Fibroblast of pulmonary artery (primary cell): ENCODE measurements around the gene CLSTN2.

Experiments
- DNase-seq: peaks from one replicate; pipeline ENCODE4 v3.0.0-alpha.2; 2010; ENCODE audit warnings: low read depth
- H3K4me3 ChIP-seq: replicated peaks from 2 replicates; pipeline ENCODE4 v1.5.1; 2011; ENCODE audit warnings: low read depth, mild to moderate bottlenecking, control low read depth, low read length, moderate library complexity
- CTCF ChIP-seq: IDR thresholded peaks from 2 replicates; pipeline ENCODE4 v1.5.1; 2011; ENCODE audit warnings: mild to moderate bottlenecking, control low read depth, low read length, inconsistent platforms; ENCODE audit errors: missing control alignments

CLSTN2 gene

GRCh38 chr3:140373234-140373633 is 438.2 kb downstream of the CLSTN2 start:
- no peak for TF ChIP-seq CTCF
- no peak for DNase-seq
- H3K4me3 ChIP-seq = no peak overlapping the region

- DNase-seq = no peak
Measured at GRCh38 chr3:140375002-140375401, 440.0 kb downstream of the CLSTN2 start.

DNA sequence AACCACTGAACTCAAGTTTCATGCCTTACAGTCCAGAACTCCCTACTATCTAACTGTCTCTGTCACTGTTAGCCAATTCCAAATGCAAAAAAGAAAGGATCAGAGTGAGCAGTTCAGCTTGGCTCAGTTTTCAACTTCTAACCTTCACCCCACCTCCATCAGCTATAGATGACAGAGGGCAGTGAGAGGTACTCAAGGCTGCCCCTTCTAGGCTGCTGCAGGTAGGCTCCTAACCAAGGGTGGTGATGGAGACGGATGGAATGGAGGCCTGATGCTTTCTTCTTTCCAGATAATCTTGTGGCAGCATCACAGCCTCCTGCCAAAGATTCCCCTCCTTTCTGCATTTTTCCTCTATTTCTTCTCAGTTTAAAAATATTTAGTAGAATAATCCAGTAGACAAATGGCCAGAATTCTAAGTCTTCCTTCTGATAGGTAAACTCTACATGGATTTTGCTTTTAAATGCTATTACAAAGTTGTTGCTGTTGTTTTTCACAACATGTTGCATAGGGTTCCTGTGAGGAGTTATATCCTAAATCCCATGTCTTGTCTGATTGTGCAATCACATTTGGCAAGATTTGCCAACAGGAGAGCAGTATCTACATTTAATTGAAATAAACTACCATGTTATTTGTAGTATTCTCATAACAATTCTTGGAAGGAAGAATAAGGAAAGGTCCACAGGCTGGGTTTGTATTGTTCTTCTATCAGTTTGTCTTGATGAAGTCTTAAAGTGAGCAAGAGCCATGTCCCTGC is 441.3 kb downstream of the CLSTN2 start:
- H3K4me3 ChIP-seq = no peak overlapping the region

More at GRCh38 chr3:140375002-140375401, 440.0 kb downstream of the CLSTN2 start:
- TF ChIP-seq CTCF = no peak
- no peak overlapping the region for H3K4me3 ChIP-seq

DNA sequence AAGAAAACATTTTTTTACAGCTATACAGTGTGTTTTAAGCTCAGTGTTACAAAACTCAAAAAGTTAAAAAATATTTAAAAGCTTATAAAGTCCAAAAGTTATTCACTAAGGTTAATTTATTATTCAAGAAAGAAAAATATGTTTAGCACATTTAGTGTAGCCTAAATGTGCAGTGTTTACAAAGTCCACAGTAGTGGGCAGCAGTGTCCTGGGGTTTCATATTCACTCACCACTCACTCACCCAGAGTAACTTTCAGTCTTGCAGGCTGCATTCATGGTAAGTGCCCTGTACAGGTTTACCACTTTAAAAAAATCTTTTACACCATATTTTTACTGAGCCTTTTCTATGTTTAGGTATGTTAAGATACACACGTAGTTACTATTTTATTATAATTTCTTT is 442.7 kb downstream of the CLSTN2 start:
- DNase-seq = no peak
- no peak overlapping the region for H3K4me3 ChIP-seq
- no peak for TF ChIP-seq CTCF

More for the DNA sequence above, 441.3 kb downstream of the CLSTN2 start:
- no peak for TF ChIP-seq CTCF
- DNase-seq = no peak

GRCh38 chr3:140378571-140379340 is 443.8 kb downstream of the CLSTN2 start:
- no peak overlapping the region for H3K4me3 ChIP-seq
- TF ChIP-seq CTCF = no peak
- DNase-seq = no peak

- no peak for TF ChIP-seq CTCF
- H3K4me3 ChIP-seq = no peak overlapping the region
- DNase-seq = no peak
Measured at GRCh38 chr3:140384028-140384771, 449.2 kb downstream of the CLSTN2 start.
